Astrocyte (in vitro differentiated cells and primary cell): Measurements from ENCODE around the gene ANO4. TPM values are rescaled to one million over a fixed set of nuclear protein-coding genes. Genes with fewer than 3 reads are reported as not detected.

Source experiments
- total RNA-seq: library from RNA; stranded (reverse); gene quantifications from 2 replicates; pipeline ENCODE4 v1.2.1, GENCODE V29; 2021

ANO4 gene
- total RNA-seq, 1 donor from 2014 or later: 41.3 TPM

Other genes starting within 250 kb of the ANO4 start
- 3.4 and 5.2 TPM in 2 replicates for gene GAS2L3, start 221.1 kb upstream of the ANO4 start, total RNA-seq